Keratinocyte (primary cell): ENCODE measurements around the gene IGFBP7. TPM values are rescaled to one million over a fixed set of nuclear protein-coding genes. Genes with fewer than 3 reads are reported as not detected.

Source experiments
- DNase-seq: peaks from one replicate; pipeline ENCODE4 v3.0.0-alpha.2; 2011; ENCODE audit warnings: low read depth, missing footprints, low spot score
- FAIRE-seq: peaks from 2 replicates; lab custom pipeline; 2011; peaks lifted over from hg19 to GRCh38; lab: Jason Lieb, UNC
- H2AFZ ChIP-seq: 2 replicates; pipeline ENCODE4 v1.6.0; 2012; ENCODE audit warnings: low read length, control low read depth, inconsistent platforms; ENCODE audit not compliant: control insufficient read depth
- H3K27ac ChIP-seq: 2 replicates; pipeline ENCODE4 v1.5.1; 2011; ENCODE audit warnings: low read length; ENCODE audit not compliant: control insufficient read depth, insufficient read depth
- H3K27me3 ChIP-seq: 3 replicates; pipeline ENCODE4 v1.6.0; 2011; ENCODE audit warnings: low read length; ENCODE audit not compliant: control insufficient read depth, insufficient read depth; ENCODE audit errors: extremely low read depth
- H3K36me3 ChIP-seq, 2 experiments: 2 replicates in 1 of 2; 3 replicates in 1 of 2; pipeline ENCODE4 v1.5.1; 2011; ENCODE audit warnings: low read length in 2 of 2, mild to moderate bottlenecking in 1 of 2; ENCODE audit not compliant: control insufficient read depth in 2 of 2, insufficient read depth in 2 of 2; ENCODE audit errors: extremely low read depth in 1 of 2
- H3K4me1 ChIP-seq: 3 replicates; pipeline ENCODE4 v1.5.1; 2011; ENCODE audit warnings: low read length; ENCODE audit not compliant: control insufficient read depth, insufficient read depth; ENCODE audit errors: extremely low read depth
- H3K4me2 ChIP-seq: 3 replicates; pipeline ENCODE4 v1.6.0; 2011; ENCODE audit warnings: low read depth, low read length; ENCODE audit not compliant: control insufficient read depth, insufficient read depth; ENCODE audit errors: extremely low read depth
- H3K4me3 ChIP-seq, 3 experiments: fragments of 200-600 bp in 1 of 3; sonication (generic) in 1 of 3; 2 replicates in 2 of 3; 3 replicates in 1 of 3; pipeline ENCODE4 v1.5.1; 2011 to 2016; ENCODE audit warnings: low read length in 3 of 3, mild to moderate bottlenecking in 3 of 3, control low read depth in 2 of 3, inconsistent platforms in 1 of 3, low read depth in 1 of 3, mixed read lengths in 1 of 3, mixed run types in 1 of 3, moderate library complexity in 1 of 3; ENCODE audit not compliant: control insufficient read depth in 2 of 3, insufficient read depth in 2 of 3; ENCODE audit errors: extremely low read depth in 1 of 3
- H3K79me2 ChIP-seq: 2 replicates; pipeline ENCODE4 v1.6.0; 2012; ENCODE audit warnings: low read length; ENCODE audit not compliant: control insufficient read depth, insufficient read depth
- H3K9ac ChIP-seq: 3 replicates; pipeline ENCODE4 v1.6.0; 2011; ENCODE audit warnings: low read length; ENCODE audit not compliant: control insufficient read depth, insufficient read depth; ENCODE audit errors: extremely low read depth
- H3K9me1 ChIP-seq: 3 replicates; pipeline ENCODE4 v1.6.0; 2011; ENCODE audit warnings: low read length; ENCODE audit not compliant: control insufficient read depth, insufficient read depth; ENCODE audit errors: extremely low read depth
- H3K9me3 ChIP-seq: 2 replicates; pipeline ENCODE4 v1.5.1; 2012; ENCODE audit warnings: low read depth, low read length; ENCODE audit not compliant: control insufficient read depth
- H4K20me1 ChIP-seq: 3 replicates; pipeline ENCODE4 v1.6.0; 2011; ENCODE audit warnings: low read length; ENCODE audit not compliant: control insufficient read depth, insufficient read depth; ENCODE audit errors: extremely low read depth
- EZH2 ChIP-seq: IDR thresholded peaks from one replicate; pipeline ENCODE4 v1.6.1; 2012; ENCODE audit warnings: inconsistent platforms, mild to moderate bottlenecking, low read length, moderate library complexity
- dilution Hi-C: fragments of 300-500 bp; cut with MboI; formaldehyde crosslinking; loops from one replicate; pipeline ENCODE4 v1.7.0; 2020; ENCODE audit warnings: low sequenced_read_pairs; ENCODE audit not compliant: extremely low pct_ligation_motif_present
- polyA plus RNA-seq, 5 experiments: library from polyadenylated mRNA; depleted of rRNA in 3 of 5; stranded (reverse) in 3 of 5; stranded (forward) in 1 of 5; unstranded in 1 of 5; fragments of >200 nt; gene quantifications; 1 replicate in 1 of 5; 2 replicates in 3 of 5; 3 replicates in 1 of 5; pipeline versions ENCODE4 v1.2.1 to v1.2.3, GENCODE V29; 2011 to 2012; ENCODE audit warnings: missing spikeins in 2 of 5, low read depth in 1 of 5, low replicate concordance in 1 of 5
- TF ChIP-seq, protein P1 (sequence below), 3 experiments: IDR thresholded peaks in 1 of 3; conservative IDR thresholded peaks in 1 of 3; optimal IDR thresholded peaks in 1 of 3; 2 replicates in 2 of 3; 3 replicates in 1 of 3; pipeline versions ENCODE3 to v1.5.1; 2011; ENCODE audit warnings: low read length in 3 of 3, mild to moderate bottlenecking in 3 of 3, moderate library complexity in 2 of 3, control low read depth in 1 of 3, inconsistent platforms in 1 of 3; ENCODE audit not compliant: insufficient read depth in 2 of 3; ENCODE audit errors: extremely low read depth in 1 of 3

IGFBP7 gene
- polyA plus RNA-seq, 1 donor (not counting 4 experiments of a cell fraction or from before 2014, with no cell fraction given): 413 TPM

DNA sequence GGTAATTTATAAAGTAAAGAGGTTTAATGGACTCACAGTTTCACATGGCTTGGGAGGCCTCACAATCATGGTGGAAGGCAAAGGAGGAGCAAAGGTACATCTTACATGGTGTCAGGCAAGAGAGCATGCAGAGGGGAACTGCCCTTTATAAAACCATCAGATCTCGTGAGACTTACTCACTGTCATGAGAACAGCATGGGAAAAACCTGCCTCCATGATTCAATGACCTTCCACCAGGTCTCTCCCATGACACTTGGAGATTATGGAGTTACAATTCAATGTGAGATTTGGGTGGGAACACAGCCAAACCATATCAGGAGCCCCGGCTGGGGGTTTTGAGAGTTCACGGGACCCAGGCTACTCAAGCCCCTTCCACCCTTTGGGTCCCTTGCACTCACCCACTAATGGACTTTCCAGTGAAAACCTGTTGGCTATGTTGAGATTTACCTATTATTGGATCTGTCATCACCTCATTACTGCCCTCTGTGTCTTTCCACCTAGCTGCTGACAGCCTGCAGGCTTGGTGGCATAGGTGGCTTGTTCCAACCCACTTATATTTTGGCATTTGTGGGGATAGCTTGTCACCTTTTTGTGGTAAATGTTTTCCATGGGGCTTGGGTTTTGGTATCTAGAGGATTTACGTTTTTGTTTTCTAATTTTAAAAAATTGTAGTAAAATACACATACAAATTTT lies 24.0 kb downstream of the IGFBP7 start:
- H3K79me2 ChIP-seq: peaks cover 10% of the 10 kb centered on the region
- H3K9me1 ChIP-seq: no peaks in the 10 kb centered on the region
- no peaks in the 10 kb centered on the region for H3K27me3 ChIP-seq

DNA sequence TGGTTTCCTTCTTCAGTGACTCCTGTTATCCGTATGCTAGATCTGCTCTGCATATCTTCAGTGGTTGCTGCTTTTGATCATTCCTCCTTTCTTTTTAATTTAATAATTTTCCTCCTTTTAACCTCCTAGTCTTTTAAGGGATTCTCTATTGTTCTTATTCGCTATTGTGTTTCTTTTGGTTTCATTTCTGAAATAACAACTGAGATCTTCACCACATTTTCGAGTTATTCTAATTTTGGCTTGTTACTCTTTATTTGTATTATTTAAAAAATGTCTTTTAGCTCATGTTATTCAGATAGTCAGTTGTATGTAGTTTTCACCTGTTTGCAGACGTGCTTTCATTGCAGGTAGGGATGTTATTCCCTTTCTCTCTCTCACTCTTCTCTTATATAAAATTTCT lies 24.9 kb downstream of the IGFBP7 start:
- Histone ChIP-seq H3K4me2 (no peak overlapping the region), H3K4me1 (peaks cover 31% of the 10 kb centered on the region), H3K27ac (no peak overlapping the region), H2AFZ (no peak overlapping the region), H3K36me3 (peaks cover 2 to 3% of the 10 kb centered on the region in 2 experiments), H3K9me3 (no peaks in the 10 kb centered on the region), H3K9ac (no peak overlapping the region), H3K79me2 (peaks cover 9% of the 10 kb centered on the region), H4K20me1 (no peaks in the 10 kb centered on the region), H3K9me1 (no peaks in the 10 kb centered on the region), H3K4me3 (no peak overlapping the region), H3K27me3 (no peaks in the 10 kb centered on the region)
- dilution Hi-C loops: no loop called here
- FAIRE-seq (no peak), DNase-seq (no peak)
- TF ChIP-seq EZH2: no peak

More for the DNA sequence above, 24.0 kb downstream of the IGFBP7 start:
- Histone ChIP-seq H3K4me2 (no peak overlapping the region), H3K9ac (no peak overlapping the region), H3K4me3 (no peak overlapping the region), H2AFZ (no peak overlapping the region), H3K4me1 (peaks cover 22% of the 10 kb centered on the region), H4K20me1 (no peaks in the 10 kb centered on the region), H3K9me3 (no peaks in the 10 kb centered on the region), H3K27ac (no peak overlapping the region), H3K36me3 (peaks cover 2 to 3% of the 10 kb centered on the region in 2 experiments)
- no peak for FAIRE-seq
- dilution Hi-C loops: no loop called here
- TF ChIP-seq, protein P1, sequence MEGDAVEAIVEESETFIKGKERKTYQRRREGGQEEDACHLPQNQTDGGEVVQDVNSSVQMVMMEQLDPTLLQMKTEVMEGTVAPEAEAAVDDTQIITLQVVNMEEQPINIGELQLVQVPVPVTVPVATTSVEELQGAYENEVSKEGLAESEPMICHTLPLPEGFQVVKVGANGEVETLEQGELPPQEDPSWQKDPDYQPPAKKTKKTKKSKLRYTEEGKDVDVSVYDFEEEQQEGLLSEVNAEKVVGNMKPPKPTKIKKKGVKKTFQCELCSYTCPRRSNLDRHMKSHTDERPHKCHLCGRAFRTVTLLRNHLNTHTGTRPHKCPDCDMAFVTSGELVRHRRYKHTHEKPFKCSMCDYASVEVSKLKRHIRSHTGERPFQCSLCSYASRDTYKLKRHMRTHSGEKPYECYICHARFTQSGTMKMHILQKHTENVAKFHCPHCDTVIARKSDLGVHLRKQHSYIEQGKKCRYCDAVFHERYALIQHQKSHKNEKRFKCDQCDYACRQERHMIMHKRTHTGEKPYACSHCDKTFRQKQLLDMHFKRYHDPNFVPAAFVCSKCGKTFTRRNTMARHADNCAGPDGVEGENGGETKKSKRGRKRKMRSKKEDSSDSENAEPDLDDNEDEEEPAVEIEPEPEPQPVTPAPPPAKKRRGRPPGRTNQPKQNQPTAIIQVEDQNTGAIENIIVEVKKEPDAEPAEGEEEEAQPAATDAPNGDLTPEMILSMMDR (optimal IDR thresholded peaks at IDR 0.05 in 1 of 3, IDR thresholded peaks at IDR 0.05 in 1 of 3, conservative IDR thresholded peaks at IDR 0.05 in 1 of 3; ENCODE audit: extremely low read depth in 1 of 3, insufficient read depth in 2 of 3, low read length in 3 of 3): no peak
- no peak for TF ChIP-seq EZH2
- DNase-seq: no peak

DNA sequence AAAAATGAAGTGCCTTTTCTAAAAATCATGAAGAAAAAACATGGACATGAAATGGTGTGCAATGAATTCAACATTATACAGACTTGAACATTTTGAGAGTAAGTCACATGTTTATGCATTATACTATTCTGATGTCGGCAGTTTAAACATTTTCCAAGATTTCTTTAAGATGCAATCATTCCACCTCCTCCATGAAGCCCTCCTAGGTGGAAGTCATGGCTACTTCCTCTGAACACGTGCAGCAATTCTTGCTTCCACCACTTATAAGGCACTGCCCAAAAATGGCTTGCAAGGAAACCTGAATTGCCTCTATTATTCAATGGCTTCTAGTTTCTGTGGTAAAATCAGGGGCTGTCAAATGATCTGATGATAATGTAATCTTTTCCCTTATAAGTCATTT lies 25.8 kb downstream of the IGFBP7 start:
- dilution Hi-C loops: no loop called here

More for the DNA sequence above, 25.8 kb downstream of the IGFBP7 start:
- no peak for FAIRE-seq
- Histone ChIP-seq H3K4me2 (no peak overlapping the region), H3K27me3 (no peaks in the 10 kb centered on the region), H3K9me1 (no peaks in the 10 kb centered on the region), H3K27ac (no peak overlapping the region), H3K4me1 (peaks cover 40% of the 10 kb centered on the region), H2AFZ (no peak overlapping the region), H3K9ac (no peak overlapping the region), H3K9me3 (no peaks in the 10 kb centered on the region), H4K20me1 (no peaks in the 10 kb centered on the region), H3K4me3 (no peak overlapping the region), H3K36me3 (peaks cover 2 to 3% of the 10 kb centered on the region in 2 experiments), H3K79me2 (peaks cover 5% of the 10 kb centered on the region)
- no peak for TF ChIP-seq EZH2
- TF ChIP-seq, protein P1 (optimal IDR thresholded peaks at IDR 0.05 in 1 of 3, IDR thresholded peaks at IDR 0.05 in 1 of 3, conservative IDR thresholded peaks at IDR 0.05 in 1 of 3; ENCODE audit: extremely low read depth in 1 of 3, insufficient read depth in 2 of 3, low read length in 3 of 3): no peak
- no peak for DNase-seq
